K562 (cell line): Measurements from ENCODE around the gene MLLT11. TPM values are rescaled to one million over a fixed set of nuclear protein-coding genes. Genes with fewer than 3 reads are reported as not detected.

Source experiments
- ATF1 ChIP-seq, 2 experiments: fragments of 450-650 bp in 1 of 2; IDR thresholded peaks; 2 replicates each; pipeline ENCODE4 v1.6.1; 2016; ENCODE audit warnings: missing compliant biosample characterization in 1 of 2, missing genetic modification characterization in 1 of 2
- CBX3 ChIP-seq, 2 experiments: IDR thresholded peaks; 1 replicate in 1 of 2; 2 replicates in 1 of 2; pipeline ENCODE4 v1.6.1; 2012; ENCODE audit warnings: inconsistent platforms in 2 of 2, low read length in 2 of 2, borderline replicate concordance in 1 of 2, control low read depth in 1 of 2
- CHCHD3 ChIP-seq: fragments of 250-450 bp; sonication (Bioruptor Pico); IDR thresholded peaks from 2 replicates; pipeline ENCODE4 v2.1.2; 2022; ENCODE audit warnings: mild to moderate bottlenecking
- CUX1 ChIP-seq: fragments of 200-800 bp; sonication (Bioruptor generic); IDR thresholded peaks from 2 replicates; pipeline ENCODE4 v1.6.1; 2016; ENCODE audit warnings: missing genetic modification characterization, missing compliant biosample characterization
- ELF4 ChIP-seq: fragments of 450-650 bp; formaldehyde crosslinking; IDR thresholded peaks from 2 replicates; pipeline ENCODE4 v1.4.0; 2022; ENCODE audit warnings: missing genetic modification characterization
- ETS2 ChIP-seq: IDR thresholded peaks from 2 replicates; pipeline ENCODE4 v1.6.1; 2016; ENCODE audit warnings: borderline replicate concordance, missing genetic modification characterization, mild to moderate bottlenecking, moderate library complexity, missing compliant biosample characterization; ENCODE audit not compliant: poor library complexity, severe bottlenecking
- GTF2A2 ChIP-seq: IDR thresholded peaks from 2 replicates; pipeline ENCODE4 v1.6.1; 2016; ENCODE audit warnings: mild to moderate bottlenecking, missing genetic modification characterization, missing compliant biosample characterization
- HLTF ChIP-seq: fragments of 450-650 bp; IDR thresholded peaks from 2 replicates; pipeline ENCODE4 v1.6.1; 2016
- HMG20A ChIP-seq: fragments of 450-650 bp; formaldehyde crosslinking; conservative IDR thresholded peaks from 2 replicates; pipeline ENCODE4 v1.4.0; 2020; ENCODE audit warnings: mild to moderate bottlenecking, mixed read lengths
- SMAD2 ChIP-seq: fragments of 150-350 bp; IDR thresholded peaks from 2 replicates; pipeline ENCODE4 v1.6.1; 2014; ENCODE audit warnings: low read depth, mild to moderate bottlenecking, low read length
- SPI1 ChIP-seq: IDR thresholded peaks from 2 replicates; pipeline ENCODE4 v1.6.1; 2011; ENCODE audit warnings: low read depth, low read length, control low read depth, borderline replicate concordance
- ZC3H4 ChIP-seq: sonication (generic); formaldehyde crosslinking; IDR thresholded peaks from 2 replicates; pipeline ENCODE4 v1.9.0; 2021; ENCODE audit warnings: missing genetic modification reagents, borderline replicate concordance
- ZFPM2 ChIP-seq: fragments of 250-450 bp; sonication (Bioruptor Pico); IDR thresholded peaks from 2 replicates; pipeline ENCODE4 v1.5.1; 2022; ENCODE audit warnings: mild to moderate bottlenecking
- ZNF316 ChIP-seq: fragments of 450-650 bp; IDR thresholded peaks from 2 replicates; pipeline ENCODE4 v1.6.1; 2016
- ZNF668 ChIP-seq: fragments of 250-450 bp; sonication (Bioruptor Pico); IDR thresholded peaks from 2 replicates; pipeline ENCODE4 v1.8.0; 2022; ENCODE audit warnings: mild to moderate bottlenecking, inconsistent platforms
- polyA plus RNA-seq, 8 experiments: library from polyadenylated mRNA; depleted of rRNA in 4 of 8; stranded (reverse) in 5 of 8; unstranded in 3 of 8; fragments of >200 nt; fragmentation: Nextera tagmentation in 2 of 8; fragmentation: Illumina TruSeq in 1 of 8; extraction: Ambion mirVana in 2 of 8; extraction: Trizol in 1 of 8; gene quantifications; 2 replicates each; pipeline versions ENCODE4 v1.2.1 to v1.2.3, GENCODE V29; 2011 to 2014; ENCODE audit warnings: inconsistent platforms in 1 of 8, missing spikeins in 1 of 8
- total RNA-seq, 7 experiments: library from RNA; depleted of rRNA in 6 of 7; stranded (reverse); fragments of >200 nt in 6 of 7; fragmentation: Illumina TruSeq in 2 of 7; extraction: Trizol in 2 of 7; gene quantifications; 2 replicates each; pipeline versions ENCODE4 v1.2.1 to v1.2.3, GENCODE V29; 2011 to 2021; ENCODE audit warnings: low replicate concordance in 1 of 7

MLLT11 gene
- total and polyA plus RNA-seq, 9 of the 15 experiments (the other 6 are each of a cell fraction or from before 2014, with no cell fraction given), result 12.1 to 91.0 (median 22.0) TPM

- TF ChIP-seq ZFPM2 (CRISPR knock-in tag) (no peak), SPI1 (0 out of 2 replicates have a peak, but pooled peaks have one; percentile 17), CHCHD3 (CRISPR knock-in tag) (no peak), HLTF (peak; percentile 91), CBX3 (IDR thresholded peaks at IDR 0.05; ENCODE audit: borderline replicate concordance in 1 of 2, low read length in 2 of 2) (peak in 1 of 2 experiments; percentile 81; a peak in 2 of 3 replicates), GTF2A2 (tag) (peak; percentile 85), ETS2 (tag) (no peak), SMAD2 (no peak), CUX1 (CRISPR knock-in tag) (no peak; the same call in 1 of the 2 replicates), ATF1 (CRISPR knock-in tag; IDR thresholded peaks at IDR 0.05) (no peak; the same call in 1 of the 2 replicates), ATF1 (tag; IDR thresholded peaks at IDR 0.05) (peak; percentile 98), ZC3H4 (CRISPR knock-in tag) (no peak; the same call in 1 of the 2 replicates), HMG20A (no peak), ZNF316 (no peak), ZNF668 (CRISPR knock-in tag) (no peak), ELF4 (CRISPR knock-in tag) (peak; percentile 97)
Measured at GRCh38 chr1:151070474-151071276, 10.5 kb downstream of the MLLT11 start, which contains the start of gene GABPB2 (continued).
